Activated CD8-positive, alpha-beta memory T cell treated with anti-CD3 and anti-CD28 coated beads for 24 hours (primary cell): Measurements from ENCODE around the gene FGF6.

ENCODE experiments used
- DNase-seq: peaks from one replicate; pipeline ENCODE4 v3.0.0-alpha.2; 2020

FGF6 gene

GRCh38 chr12:4446335-4446734, 720 bp upstream of the FGF6 start:
- peak; percentile 35 for DNase-seq

- peak; percentile 26 for DNase-seq
Observed at GRCh38 chr12:4444031-4444430, 1.6 kb downstream of the FGF6 start.

GRCh38 chr12:4443616-4444015, 2.0 kb downstream of the FGF6 start:
- no peak for DNase-seq

GRCh38 chr12:4441355-4442335, 4.0 kb downstream of the FGF6 start:
- DNase-seq = peak; percentile 35

- DNase-seq = peak; percentile 42
Observed at GRCh38 chr12:4440187-4440941, 5.3 kb downstream of the FGF6 start.

- DNase-seq = no peak
Observed at GRCh38 chr12:4439736-4440135, 5.9 kb downstream of the FGF6 start.

GRCh38 chr12:4438834-4439596, 6.6 kb downstream of the FGF6 start:
- peak; percentile 35 for DNase-seq

- DNase-seq = no peak
Observed at GRCh38 chr12:4435537-4435936, 10.1 kb downstream of the FGF6 start.

GRCh38 chr12:4434706-4435425, 10.7 kb downstream of the FGF6 start:
- peak; percentile 35 for DNase-seq

- no peak for DNase-seq
Observed at GRCh38 chr12:4434301-4434700, 11.3 kb downstream of the FGF6 start.

GRCh38 chr12:4433745-4434058, 11.9 kb downstream of the FGF6 start:
- no peak for DNase-seq

GRCh38 chr12:4432878-4433744, 12.5 kb downstream of the FGF6 start:
- no peak for DNase-seq

- DNase-seq = no peak
Observed at GRCh38 chr12:4431866-4432265, 13.7 kb downstream of the FGF6 start.

- DNase-seq = no peak
Observed at GRCh38 chr12:4431436-4431835, 14.2 kb downstream of the FGF6 start.

- no peak for DNase-seq
Observed at GRCh38 chr12:4424422-4424821, 21.2 kb downstream of the FGF6 start.

GRCh38 chr12:4423528-4424195, 22.0 kb downstream of the FGF6 start:
- DNase-seq = no peak

GRCh38 chr12:4422985-4423384, 22.6 kb downstream of the FGF6 start:
- no peak for DNase-seq

GRCh38 chr12:4421590-4422031, 24.0 kb downstream of the FGF6 start:
- peak; percentile 62 for DNase-seq

- no peak for DNase-seq
Observed at GRCh38 chr12:4420138-4420670, 25.4 kb downstream of the FGF6 start.

- no peak for DNase-seq
Observed at GRCh38 chr12:4418913-4419312, 26.7 kb downstream of the FGF6 start.

- DNase-seq = no peak
Observed at GRCh38 chr12:4417936-4418335, 27.7 kb downstream of the FGF6 start.
